K562 (cell line): Measurements from ENCODE around the gene TNNT1. TPM values are rescaled to one million over a fixed set of nuclear protein-coding genes. Genes with fewer than 3 reads are reported as not detected.

Experiments
- AFF4 ChIP-seq: sonication (generic); formaldehyde crosslinking; IDR thresholded peaks from 2 replicates; pipeline ENCODE4 v1.8.0; 2023; ENCODE audit warnings: mild to moderate bottlenecking, missing genetic modification reagents
- CTBP1 ChIP-seq: fragments of 450-650 bp; IDR thresholded peaks from 2 replicates; pipeline ENCODE4 v1.6.1; 2016; ENCODE audit warnings: borderline replicate concordance
- DIDO1 ChIP-seq: fragments of 450-650 bp; IDR thresholded peaks from 2 replicates; pipeline ENCODE4 v1.6.1; 2016; ENCODE audit warnings: low read depth, missing biosample characterization, missing genetic modification characterization
- NRF1 ChIP-seq, 2 experiments: fragments of 450-650 bp; IDR thresholded peaks in 1 of 2; conservative IDR thresholded peaks in 1 of 2; 2 replicates each; pipeline ENCODE4 v1.6.1; 2014; ENCODE audit warnings: mild to moderate bottlenecking in 2 of 2
- PBX2 ChIP-seq, 2 experiments: IDR thresholded peaks in 1 of 2; conservative IDR thresholded peaks in 1 of 2; 2 replicates each; pipeline ENCODE4 v1.6.1; 2016; ENCODE audit warnings: low read depth in 2 of 2, mild to moderate bottlenecking in 1 of 2, missing compliant biosample characterization in 1 of 2, missing genetic modification characterization in 1 of 2, moderate library complexity in 1 of 2
- SP1 ChIP-seq: sonication (generic); formaldehyde crosslinking; IDR thresholded peaks from 2 replicates; pipeline ENCODE4 v1.8.1; 2022; ENCODE audit warnings: mild to moderate bottlenecking, missing genetic modification reagents
- SRF ChIP-seq, 2 experiments: fragments of 250-450, 450-650 bp in 1 of 2; sonication (Bioruptor Pico) in 1 of 2; sonication (generic) in 1 of 2; formaldehyde crosslinking; IDR thresholded peaks; 2 replicates each; pipeline versions ENCODE4 v1.5.0 to v1.5.1; 2020 to 2022; ENCODE audit warnings: mild to moderate bottlenecking in 1 of 2, missing genetic modification reagents in 1 of 2
- TFAP4 ChIP-seq: sonication (generic); formaldehyde crosslinking; IDR thresholded peaks from 2 replicates; pipeline ENCODE4 v1.8.0; 2022; ENCODE audit warnings: missing genetic modification reagents, mild to moderate bottlenecking, moderate library complexity, borderline replicate concordance
- ZNF263 ChIP-seq: sonication (generic); formaldehyde crosslinking; IDR thresholded peaks from 2 replicates; pipeline ENCODE4 v1.8.0; 2022; ENCODE audit warnings: mild to moderate bottlenecking, missing genetic modification reagents, borderline replicate concordance
- ZNF586 ChIP-seq: fragments of 450-650 bp; formaldehyde crosslinking; conservative IDR thresholded peaks from 2 replicates; pipeline ENCODE4 v1.4.0; 2020; ENCODE audit warnings: mild to moderate bottlenecking, moderate library complexity
- ZNF79 ChIP-seq: fragments of 250-450 bp; sonication (Bioruptor Pico); IDR thresholded peaks from 2 replicates; pipeline ENCODE4 v1.4.0; 2020; ENCODE audit warnings: low read depth, mild to moderate bottlenecking, moderate library complexity
- polyA plus RNA-seq, 8 experiments: library from polyadenylated mRNA; depleted of rRNA in 4 of 8; stranded (reverse) in 5 of 8; unstranded in 3 of 8; fragments of >200 nt; fragmentation: Nextera tagmentation in 2 of 8; fragmentation: Illumina TruSeq in 1 of 8; extraction: Ambion mirVana in 2 of 8; extraction: Trizol in 1 of 8; gene quantifications; 2 replicates each; pipeline versions ENCODE4 v1.2.1 to v1.2.3, GENCODE V29; 2011 to 2014; ENCODE audit warnings: inconsistent platforms in 1 of 8, missing spikeins in 1 of 8
- total RNA-seq, 7 experiments: library from RNA; depleted of rRNA in 6 of 7; stranded (reverse); fragments of >200 nt in 6 of 7; fragmentation: Illumina TruSeq in 2 of 7; extraction: Trizol in 2 of 7; gene quantifications; 2 replicates each; pipeline versions ENCODE4 v1.2.1 to v1.2.3, GENCODE V29; 2011 to 2021; ENCODE audit warnings: low replicate concordance in 1 of 7

TNNT1 gene
- total and polyA plus RNA-seq, 9 of the 15 experiments (the other 6 are each of a cell fraction or from before 2014, with no cell fraction given), result 31.8 to 390 (median 227) TPM

GRCh38 chr19:55156202-55157063, 7.4 kb upstream of the TNNT1 start (continued):
- no peak for TF ChIP-seq PBX2 (CRISPR knock-in tag; IDR thresholded peaks at IDR 0.05; ENCODE audit: low read depth)
- TF ChIP-seq PBX2 (tag; conservative IDR thresholded peaks at IDR 0.05; ENCODE audit: low read depth), result no peak
- TF ChIP-seq CTBP1, result peak; percentile 22; the same call in 1 of the 2 replicates
- no peak for TF ChIP-seq SRF (CRISPR knock-in tag; IDR thresholded peaks at IDR 0.05)
- 0 out of 2 replicates have a peak, but pooled peaks have one; percentile 3 for TF ChIP-seq ZNF263 (CRISPR knock-in tag)
- no peak for TF ChIP-seq DIDO1 (tag)
- TF ChIP-seq ZNF586, result no peak
- peak; percentile 81 for TF ChIP-seq SP1
- TF ChIP-seq NRF1 (conservative IDR thresholded peaks at IDR 0.05 in 1 of 2, IDR thresholded peaks at IDR 0.05 in 1 of 2), result peak; percentile 49 to 64; a peak in 3 of 4 replicates
- no peak for TF ChIP-seq ZNF79 (CRISPR knock-in tag)
- peak; percentile 77; the same call in 1 of the 2 replicates for TF ChIP-seq AFF4 (CRISPR knock-in tag)
- peak; percentile 68; the same call in 1 of the 2 replicates for TF ChIP-seq TFAP4 (CRISPR knock-in tag)
